ENCODE data around the gene RAET1G. TPM values are rescaled to one million over a fixed set of nuclear protein-coding genes. Genes with fewer than 3 reads are reported as not detected.

RAET1G gene
- total RNA-seq, 1 experiment from 2014 or later: 1.5 TPM

DNA sequence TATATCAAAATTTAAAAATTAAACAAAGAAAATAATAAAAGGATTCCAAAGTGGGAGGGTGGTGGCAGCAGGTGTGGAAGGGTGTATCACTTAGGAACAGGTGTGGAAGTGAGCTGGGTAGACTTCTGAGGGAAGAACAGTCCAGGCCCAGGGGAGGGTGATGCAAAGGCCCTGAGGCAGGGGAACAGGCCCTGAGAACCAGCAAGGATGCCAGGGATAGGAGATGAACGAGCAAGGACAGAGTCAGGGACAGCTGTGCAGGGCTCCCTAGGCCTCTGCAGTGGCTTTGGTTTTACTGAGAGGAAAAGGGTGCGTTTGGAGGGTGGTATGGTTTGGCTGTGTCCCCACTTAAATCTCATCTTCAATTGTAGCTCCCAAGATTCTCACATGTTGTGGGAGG is 15.6 kb downstream of the RAET1G start:
- DNase-seq (no peak), ATAC-seq (no peak)
- H3K9me2 ChIP-seq (replicated peaks; ENCODE audit: low read length): no peaks in the 10 kb centered on the region
- TF ChIP-seq, protein P1, sequence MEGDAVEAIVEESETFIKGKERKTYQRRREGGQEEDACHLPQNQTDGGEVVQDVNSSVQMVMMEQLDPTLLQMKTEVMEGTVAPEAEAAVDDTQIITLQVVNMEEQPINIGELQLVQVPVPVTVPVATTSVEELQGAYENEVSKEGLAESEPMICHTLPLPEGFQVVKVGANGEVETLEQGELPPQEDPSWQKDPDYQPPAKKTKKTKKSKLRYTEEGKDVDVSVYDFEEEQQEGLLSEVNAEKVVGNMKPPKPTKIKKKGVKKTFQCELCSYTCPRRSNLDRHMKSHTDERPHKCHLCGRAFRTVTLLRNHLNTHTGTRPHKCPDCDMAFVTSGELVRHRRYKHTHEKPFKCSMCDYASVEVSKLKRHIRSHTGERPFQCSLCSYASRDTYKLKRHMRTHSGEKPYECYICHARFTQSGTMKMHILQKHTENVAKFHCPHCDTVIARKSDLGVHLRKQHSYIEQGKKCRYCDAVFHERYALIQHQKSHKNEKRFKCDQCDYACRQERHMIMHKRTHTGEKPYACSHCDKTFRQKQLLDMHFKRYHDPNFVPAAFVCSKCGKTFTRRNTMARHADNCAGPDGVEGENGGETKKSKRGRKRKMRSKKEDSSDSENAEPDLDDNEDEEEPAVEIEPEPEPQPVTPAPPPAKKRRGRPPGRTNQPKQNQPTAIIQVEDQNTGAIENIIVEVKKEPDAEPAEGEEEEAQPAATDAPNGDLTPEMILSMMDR (conservative IDR thresholded peaks at IDR 0.05; ENCODE audit: low read depth, low read length): no peak
- TF ChIP-seq EZH2 (IDR thresholded peaks at IDR 0.05; ENCODE audit: low read length, unreplicated experiment) (no peak), EZH2phosphoT487 (IDR thresholded peaks at IDR 0.05; ENCODE audit: borderline replicate concordance, low read length) (no peak)
- no peaks in the 10 kb centered on the region for H3K27me3 ChIP-seq (ENCODE audit: low read length)
- no peaks in the 10 kb centered on the region for H3F3A ChIP-seq (ENCODE audit: low read length, unreplicated experiment)
- intact Hi-C loops (cut with micrococcal nuclease): no loop called here
- H2AFZ ChIP-seq (ENCODE audit: low read length): no peak overlapping the region
- no peaks in the 10 kb centered on the region for H3K36me3 ChIP-seq (ENCODE audit: low read depth, low read length)
- no peaks in the 10 kb centered on the region for H3K79me2 ChIP-seq (ENCODE audit: low read length)
- no peaks in the 10 kb centered on the region for H3K9me3 ChIP-seq (ENCODE audit: low read length)
- no peak overlapping the region for H3K9ac ChIP-seq (ENCODE audit: low read length)
- H3K4me2 ChIP-seq (ENCODE audit: low read length): no peak overlapping the region
- H3K4me3 ChIP-seq (ENCODE audit: low read length): no peak overlapping the region
- no peaks in the 10 kb centered on the region for H4K20me1 ChIP-seq (ENCODE audit: low read length)
- ChIA-PET CTCF (no interaction called here), POLR2A (ENCODE audit: unreplicated experiment) (no interaction called here)
- BruUV-seq (replicated peaks): no TSS peak
- no peaks in the 10 kb centered on the region for H3K4me1 ChIP-seq (ENCODE audit: insufficient read depth, low read length)
- no peak overlapping the region for H3K27ac ChIP-seq (ENCODE audit: low read length)

DNA sequence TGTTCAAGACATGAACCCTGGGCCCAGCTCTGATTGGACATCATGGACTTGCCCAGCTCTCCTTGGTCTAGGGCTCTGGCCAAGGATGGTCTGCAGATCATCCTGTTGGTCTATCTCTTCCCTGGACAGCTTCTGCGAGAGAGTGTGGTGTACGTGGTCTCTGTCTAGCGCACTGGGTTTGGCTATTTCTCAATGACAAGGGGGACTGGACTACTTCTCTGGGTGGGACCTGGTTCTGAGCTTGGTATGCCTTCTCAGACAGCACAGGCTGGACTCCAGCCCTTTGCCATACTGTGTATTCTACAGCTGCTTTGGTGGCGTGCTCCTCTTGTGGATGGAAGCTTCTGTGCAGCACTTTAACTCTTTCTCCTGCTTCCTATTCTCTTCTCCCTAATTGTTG is 16.5 kb downstream of the RAET1G start:
- no peak overlapping the region for H3K27ac ChIP-seq (ENCODE audit: low read length)
- no peaks in the 10 kb centered on the region for H4K20me1 ChIP-seq (ENCODE audit: low read length)
- ChIA-PET CTCF (no interaction called here), POLR2A (ENCODE audit: unreplicated experiment) (no interaction called here)
- TF ChIP-seq EZH2phosphoT487 (IDR thresholded peaks at IDR 0.05; ENCODE audit: borderline replicate concordance, low read length) (no peak), EZH2 (IDR thresholded peaks at IDR 0.05; ENCODE audit: low read length, unreplicated experiment) (no peak)
- TF ChIP-seq, protein P1 (conservative IDR thresholded peaks at IDR 0.05; ENCODE audit: low read depth, low read length): no peak
- no TSS peak for BruUV-seq (replicated peaks)
- H2AFZ ChIP-seq (ENCODE audit: low read length): no peak overlapping the region
- no peaks in the 10 kb centered on the region for H3K9me3 ChIP-seq (ENCODE audit: low read length)
- ATAC-seq (no peak), DNase-seq (no peak)
- no peak overlapping the region for H3K9ac ChIP-seq (ENCODE audit: low read length)
- intact Hi-C loops (cut with micrococcal nuclease): no loop called here
- H3K9me2 ChIP-seq (replicated peaks; ENCODE audit: low read length): no peaks in the 10 kb centered on the region
- H3K4me3 ChIP-seq (ENCODE audit: low read length): no peak overlapping the region
- H3K27me3 ChIP-seq (ENCODE audit: low read length): no peaks in the 10 kb centered on the region
- H3K79me2 ChIP-seq (ENCODE audit: low read length): no peaks in the 10 kb centered on the region
- H3F3A ChIP-seq (ENCODE audit: low read length, unreplicated experiment): no peaks in the 10 kb centered on the region
- H3K4me1 ChIP-seq (ENCODE audit: insufficient read depth, low read length): no peaks in the 10 kb centered on the region
- no peak overlapping the region for H3K4me2 ChIP-seq (ENCODE audit: low read length)
- no peaks in the 10 kb centered on the region for H3K36me3 ChIP-seq (ENCODE audit: low read depth, low read length)

DNA sequence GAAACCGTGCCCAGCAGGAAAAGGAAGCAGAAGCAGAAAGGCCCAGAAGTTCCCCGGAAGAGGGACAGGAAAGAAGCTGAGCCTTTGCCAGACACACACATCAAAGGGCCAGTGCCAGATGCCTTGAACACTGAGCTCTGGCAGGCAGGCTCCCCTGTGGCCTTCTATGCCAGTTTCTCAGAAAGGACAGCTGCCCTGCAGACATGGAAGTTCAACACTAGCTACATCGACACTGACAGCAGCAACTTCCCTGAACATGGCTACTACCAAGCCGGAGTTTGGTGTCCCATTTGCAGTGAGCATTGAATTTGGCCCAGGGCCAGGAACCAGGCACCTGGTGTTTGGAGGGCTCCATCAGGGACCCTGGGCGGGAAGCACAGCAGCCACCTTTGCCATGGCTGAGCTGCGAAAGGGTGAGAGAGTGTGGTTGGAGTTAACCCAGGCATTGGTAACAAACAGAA is 17.0 kb downstream of the RAET1G start:
- no peak overlapping the region for H2AFZ ChIP-seq (ENCODE audit: low read length)
- H3K4me3 ChIP-seq (ENCODE audit: low read length): no peak overlapping the region
- CTCF ChIA-PET: no interaction called here
- no peaks in the 10 kb centered on the region for H3K79me2 ChIP-seq (ENCODE audit: low read length)
- TF ChIP-seq, protein P1 (conservative IDR thresholded peaks at IDR 0.05; ENCODE audit: low read depth, low read length): no peak
- TF ChIP-seq EZH2 (IDR thresholded peaks at IDR 0.05; ENCODE audit: low read length, unreplicated experiment) (no peak), EZH2phosphoT487 (IDR thresholded peaks at IDR 0.05; ENCODE audit: borderline replicate concordance, low read length) (no peak)
- POLR2A ChIA-PET (ENCODE audit: unreplicated experiment): no interaction called here
- no peak overlapping the region for H3K27ac ChIP-seq (ENCODE audit: low read length)
- no peak overlapping the region for H3K4me2 ChIP-seq (ENCODE audit: low read length)
- no peaks in the 10 kb centered on the region for H3K4me1 ChIP-seq (ENCODE audit: insufficient read depth, low read length)
- H3F3A ChIP-seq (ENCODE audit: low read length, unreplicated experiment): no peaks in the 10 kb centered on the region
- no TSS peak for BruUV-seq (replicated peaks)
- no peaks in the 10 kb centered on the region for H3K27me3 ChIP-seq (ENCODE audit: low read length)
- no peak for DNase-seq
- intact Hi-C loops (cut with micrococcal nuclease): no loop called here
- H3K36me3 ChIP-seq (ENCODE audit: low read depth, low read length): no peaks in the 10 kb centered on the region
- no peak overlapping the region for H3K9ac ChIP-seq (ENCODE audit: low read length)
- no peaks in the 10 kb centered on the region for H3K9me3 ChIP-seq (ENCODE audit: low read length)
- H4K20me1 ChIP-seq (ENCODE audit: low read length): no peaks in the 10 kb centered on the region
- no peaks in the 10 kb centered on the region for H3K9me2 ChIP-seq (replicated peaks; ENCODE audit: low read length)
- no peak for ATAC-seq

Data from PC-3 (cell line).